CD4-positive, alpha-beta T cell (primary cell): ENCODE results near the gene PLIN3. TPM values are rescaled to one million over a fixed set of nuclear protein-coding genes. Genes with fewer than 3 reads are reported as not detected.
A peak's percentile ranks its signal among the peaks of the same experiment; 100 is the strongest.
"Not testable (repeated sequence)": the region's sequence is repeated elsewhere in the genome, so short reads cannot be mapped to it uniquely, and the experiment has no call there.

Source experiments
- ATAC-seq: fragments of 200-7000 bp; cut with Tn5 transposase; one replicate; pipeline ENCODE4 v1.10.0; 2022; ENCODE audit warnings: mild to moderate bottlenecking; ENCODE audit not compliant: poor library complexity
- CTCF ChIA-PET: fragments of 350-600 bp; sonication (Branson Sonifier 250); formaldehyde crosslinking; loops from one replicate; lab custom pipeline; 2021; ENCODE audit warnings: antibody characterized with exemption, inconsistent platforms; lab: Charles Lee
- POLR2A ChIA-PET: fragments of 350-600 bp; sonication (Branson Sonifier 250); formaldehyde crosslinking; loops from one replicate; lab custom pipeline; 2021; ENCODE audit warnings: antibody characterized with exemption, inconsistent platforms; lab: Charles Lee
- DNase-seq, 14 experiments: peaks; one replicate each; pipeline ENCODE4 v3.0.0-alpha.2; 2013 to 2020; ENCODE audit warnings: mixed read lengths in 2 of 14
- H3K27ac ChIP-seq, 2 donors: one replicate each; pipeline versions ENCODE4 v1.5.1 to v1.7.0; 2013; ENCODE audit warnings: low read length in 2 of 2, low read depth in 1 of 2, mild to moderate bottlenecking in 1 of 2
- H3K27me3 ChIP-seq, 2 experiments: 1 replicate in 1 of 2; 2 replicates in 1 of 2; pipeline versions ENCODE4 v1.6.1 to v1.7.0; 2013; ENCODE audit warnings: low read length in 2 of 2, control low read depth in 1 of 2, mild to moderate bottlenecking in 1 of 2, moderate library complexity in 1 of 2; ENCODE audit not compliant: insufficient read depth in 2 of 2, control insufficient read depth in 1 of 2
- H3K36me3 ChIP-seq: one replicate; pipeline ENCODE4 v1.6.1; 2013; ENCODE audit warnings: low read length, control low read depth; ENCODE audit not compliant: insufficient read depth
- H3K4me1 ChIP-seq: one replicate; pipeline ENCODE4 v1.6.1; 2013; ENCODE audit warnings: low read length, control low read depth; ENCODE audit not compliant: insufficient read depth
- H3K4me3 ChIP-seq: one replicate; pipeline ENCODE4 v1.5.1; 2013; ENCODE audit warnings: mild to moderate bottlenecking, low read length, moderate library complexity
- H3K9me3 ChIP-seq, 2 experiments: 1 replicate in 1 of 2; 2 replicates in 1 of 2; pipeline versions ENCODE4 v1.6.1 to v1.7.0; 2013; ENCODE audit warnings: low read length in 2 of 2, mild to moderate bottlenecking in 2 of 2, control low read depth in 1 of 2, moderate library complexity in 1 of 2; ENCODE audit not compliant: control insufficient read depth in 1 of 2, insufficient read depth in 1 of 2
- H3K27ac Mint-ChIP-seq: one replicate; pipeline ENCODE4 v1.8.0; 2020; ENCODE audit warnings: mixed read lengths
- H3K27me3 Mint-ChIP-seq: one replicate; pipeline ENCODE4 v1.8.0; 2021; ENCODE audit warnings: mixed read lengths
- H3K36me3 Mint-ChIP-seq: one replicate; pipeline ENCODE4 v1.8.0; 2021; ENCODE audit warnings: low read depth, mixed read lengths
- H3K4me1 Mint-ChIP-seq: one replicate; pipeline ENCODE4 v1.8.0; 2021; ENCODE audit warnings: low read depth, mixed read lengths
- H3K4me3 Mint-ChIP-seq: one replicate; pipeline ENCODE4 v1.8.0; 2020; ENCODE audit warnings: mild to moderate bottlenecking, mixed read lengths
- H3K9me3 Mint-ChIP-seq: one replicate; pipeline ENCODE4 v1.8.0; 2020; ENCODE audit warnings: mixed read lengths
- intact Hi-C, 2 experiments: fragments of 100-400 bp; cut with DNase I in 1 of 2; cut with micrococcal nuclease in 1 of 2; formaldehyde crosslinking; loops; one replicate each; pipeline versions ENCODE4 v1.15.1 to v1.9.0; 2023 to 2025; cut with DNase I, micrococcal nuclease
- total RNA-seq, 174 experiments: library from RNA in 2 of 174; stranded (reverse) in 2 of 174; gene quantifications; one replicate each; pipeline ENCODE4 v1.2.3 and lab custom pipeline; 2021 to 2026
- TF ChIP-seq, protein P1 (sequence below): fragments of 200-600 bp; IDR thresholded peaks from one replicate; pipeline ENCODE4 v1.8.0; 2022; ENCODE audit warnings: antibody characterized with exemption, mild to moderate bottlenecking

The PLIN3 gene
- total RNA-seq, 2 experiments from 2014 or later: 18.2 to 19.1 TPM

DNA sequence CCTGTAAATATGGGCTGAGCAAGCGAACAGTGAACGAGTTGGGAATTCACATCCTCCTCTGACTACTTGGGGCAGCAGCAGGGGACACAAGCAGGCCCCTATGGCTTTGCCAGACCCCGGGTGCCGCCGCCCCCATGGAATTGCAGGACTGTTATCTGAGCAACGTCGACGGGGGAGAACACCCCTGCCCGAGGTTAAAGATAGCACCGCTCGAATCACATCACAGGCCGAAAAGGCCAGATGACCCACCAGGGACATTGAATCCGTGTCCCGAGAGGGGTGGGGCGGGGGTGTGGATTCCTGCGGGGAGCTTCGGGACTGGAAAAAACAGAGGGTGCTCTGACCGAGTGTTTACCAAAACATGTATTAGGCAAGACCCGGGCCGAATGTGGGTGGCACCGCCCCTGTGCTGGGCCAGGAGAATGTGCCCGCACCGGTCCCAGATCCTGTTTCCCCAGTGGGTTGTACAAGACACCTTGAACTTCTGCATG lies 66.8 kb downstream of the PLIN3 start:
- Histone ChIP-seq H3K4me3 (no peak overlapping the region), H3K4me1 (peaks cover 10% of the 10 kb centered on the region), H3K9me3 (no peaks in the 10 kb centered on the region), H3K27me3 (no peaks in the 10 kb centered on the region), H3K27ac (no peak overlapping the region), H3K36me3 (peaks cover 20% of the 10 kb centered on the region)
- intact Hi-C loops: loop anchor here in 1 of 2 experiments (10.0 kb wide), 1 partner anchor 226 kb away; no protein-coding TSS in a partner anchor
- TF ChIP-seq, protein P1, sequence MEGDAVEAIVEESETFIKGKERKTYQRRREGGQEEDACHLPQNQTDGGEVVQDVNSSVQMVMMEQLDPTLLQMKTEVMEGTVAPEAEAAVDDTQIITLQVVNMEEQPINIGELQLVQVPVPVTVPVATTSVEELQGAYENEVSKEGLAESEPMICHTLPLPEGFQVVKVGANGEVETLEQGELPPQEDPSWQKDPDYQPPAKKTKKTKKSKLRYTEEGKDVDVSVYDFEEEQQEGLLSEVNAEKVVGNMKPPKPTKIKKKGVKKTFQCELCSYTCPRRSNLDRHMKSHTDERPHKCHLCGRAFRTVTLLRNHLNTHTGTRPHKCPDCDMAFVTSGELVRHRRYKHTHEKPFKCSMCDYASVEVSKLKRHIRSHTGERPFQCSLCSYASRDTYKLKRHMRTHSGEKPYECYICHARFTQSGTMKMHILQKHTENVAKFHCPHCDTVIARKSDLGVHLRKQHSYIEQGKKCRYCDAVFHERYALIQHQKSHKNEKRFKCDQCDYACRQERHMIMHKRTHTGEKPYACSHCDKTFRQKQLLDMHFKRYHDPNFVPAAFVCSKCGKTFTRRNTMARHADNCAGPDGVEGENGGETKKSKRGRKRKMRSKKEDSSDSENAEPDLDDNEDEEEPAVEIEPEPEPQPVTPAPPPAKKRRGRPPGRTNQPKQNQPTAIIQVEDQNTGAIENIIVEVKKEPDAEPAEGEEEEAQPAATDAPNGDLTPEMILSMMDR: no peak
- ChIA-PET CTCF (interaction anchor here (0.7 to 1.3 kb wide), 2 partner anchors 9 kb away, joined by 3 read pairs; partner anchors contain the start of gene FEM1A), POLR2A (interaction anchor here (1.1 to 1.4 kb wide), 2 partner anchors 9 to 10 kb away, joined by 3 to 9 read pairs; no protein-coding TSS in a partner anchor)
- H3K27me3 Mint-ChIP-seq: no peaks in the 10 kb centered on the region
- DNase-seq (no peak), ATAC-seq (no peak)
- no peak overlapping the region for H3K4me3 Mint-ChIP-seq
- no peak overlapping the region for H3K27ac Mint-ChIP-seq
- H3K9me3 Mint-ChIP-seq: no peaks in the 10 kb centered on the region
- peaks cover 18% of the 10 kb centered on the region for H3K36me3 Mint-ChIP-seq
- peaks cover 6% of the 10 kb centered on the region for H3K4me1 Mint-ChIP-seq

DNA sequence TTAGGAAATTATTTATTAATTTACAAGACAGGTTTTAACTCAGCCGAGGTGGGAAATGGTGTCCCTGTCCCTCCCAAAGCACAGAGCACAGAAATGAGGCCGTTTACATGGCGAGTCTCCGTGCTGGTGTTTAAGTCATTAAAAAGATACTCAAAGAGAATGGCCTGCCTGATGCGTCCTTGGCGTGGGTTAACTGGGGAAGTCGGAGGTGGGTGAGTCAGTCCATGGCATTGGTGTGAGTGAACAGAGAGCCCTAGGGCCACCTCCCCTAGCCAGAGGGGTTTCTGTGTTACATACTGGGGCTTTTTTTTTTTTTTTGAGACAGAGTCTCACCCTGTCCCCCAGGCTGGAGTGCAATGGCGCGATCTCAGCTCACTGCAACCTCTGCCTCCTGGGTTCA lies 72.1 kb downstream of the PLIN3 start:
- no peak overlapping the region for H3K27ac ChIP-seq
- no peak overlapping the region for H3K4me3 ChIP-seq
- ATAC-seq: no peak
- CTCF ChIA-PET: interaction anchor here (0.7 kb wide), 1 partner anchor 71 kb away, joined by 3 read pairs; no protein-coding TSS in a partner anchor
- H3K4me1 ChIP-seq: peaks cover 43% of the 10 kb centered on the region
- Mint-ChIP-seq H3K36me3 (peaks cover 43% of the 10 kb centered on the region), H3K27ac (no peak overlapping the region), H3K9me3 (no peaks in the 10 kb centered on the region), H3K27me3 (no peaks in the 10 kb centered on the region), H3K4me3 (peak overlapping the region; percentile 60), H3K4me1 (peaks cover 31% of the 10 kb centered on the region)
- peaks cover 46% of the 10 kb centered on the region for H3K36me3 ChIP-seq
- POLR2A ChIA-PET: no interaction called here
- H3K27me3 ChIP-seq: no peaks in the 10 kb centered on the region
- peaks cover 0 to 4% of the 10 kb centered on the region in 2 experiments for H3K9me3 ChIP-seq
- no peak for DNase-seq
- TF ChIP-seq, protein P1: no peak
- intact Hi-C loops: loop anchor here in 1 of 2 experiments (10.0 kb wide), 3 partner anchors 321 to 889 kb away; partner anchors contain the start of genes CHAF1A, HDGFL2, HSD11B1L and MICOS13

DNA sequence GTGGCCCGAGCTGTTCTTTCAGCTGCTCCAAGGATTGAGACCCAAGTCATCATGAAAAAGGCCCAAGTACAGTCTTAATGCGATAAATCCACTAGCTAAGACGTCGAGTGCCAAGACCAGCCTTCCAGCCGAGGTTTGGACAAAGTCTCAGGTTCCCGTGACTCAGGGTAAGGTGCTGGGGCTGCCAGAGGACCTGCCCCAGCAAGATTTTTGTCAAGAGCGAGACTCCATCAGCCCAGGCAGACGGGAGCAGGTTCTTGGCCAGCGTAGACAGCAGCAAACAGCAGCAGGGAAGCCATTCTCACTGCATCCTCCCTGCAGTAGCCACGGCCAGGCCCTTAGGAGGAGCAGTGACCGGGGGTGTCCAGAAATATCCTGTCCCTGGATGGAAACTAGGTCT lies 72.5 kb downstream of the PLIN3 start:
- Histone ChIP-seq H3K9me3 (peaks cover 0 to 4% of the 10 kb centered on the region in 2 experiments), H3K4me1 (peaks cover 43% of the 10 kb centered on the region), H3K4me3 (no peak overlapping the region), H3K36me3 (peaks cover 46% of the 10 kb centered on the region), H3K27ac (no peak overlapping the region), H3K27me3 (no peaks in the 10 kb centered on the region)
- ATAC-seq: no peak
- TF ChIP-seq, protein P1: no peak
- Mint-ChIP-seq H3K4me1 (peaks cover 31% of the 10 kb centered on the region), H3K4me3 (peak overlapping the region; percentile 60), H3K36me3 (peaks cover 43% of the 10 kb centered on the region), H3K9me3 (no peaks in the 10 kb centered on the region), H3K27me3 (no peaks in the 10 kb centered on the region), H3K27ac (no peak overlapping the region)
- intact Hi-C loops: loop anchor here in 1 of 2 experiments (10.0 kb wide), 3 partner anchors 320 to 890 kb away; partner anchors contain the start of genes CHAF1A, HDGFL2, HSD11B1L and MICOS13
- POLR2A ChIA-PET: no interaction called here
- DNase-seq: no peak
- CTCF ChIA-PET: no interaction called here

DNA sequence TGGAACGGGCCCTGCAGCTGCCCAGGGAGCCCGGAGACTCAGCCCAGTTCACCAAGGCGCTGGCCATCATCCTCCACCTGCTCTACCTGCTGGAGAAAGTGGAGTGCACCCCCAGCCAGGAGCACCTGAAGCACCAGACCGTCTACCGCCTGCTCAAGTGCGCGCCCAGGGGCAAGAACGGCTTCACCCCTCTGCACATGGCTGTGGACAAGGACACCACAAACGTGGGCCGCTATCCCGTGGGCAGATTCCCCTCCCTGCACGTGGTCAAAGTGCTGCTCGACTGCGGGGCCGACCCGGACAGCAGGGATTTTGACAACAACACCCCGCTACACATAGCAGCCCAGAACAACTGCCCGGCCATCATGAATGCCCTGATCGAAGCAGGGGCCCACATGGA lies 74.2 kb downstream of the PLIN3 start:
- H3K9me3 ChIP-seq, H3K27me3 ChIP-seq, ATAC-seq, POLR2A ChIA-PET, H3K4me3 ChIP-seq, H3K9me3 Mint-ChIP-seq, H3K27ac Mint-ChIP-seq, H3K27me3 Mint-ChIP-seq: not testable (repeated sequence)
- intact Hi-C loops: loop anchor here in 1 of 2 experiments (10.0 kb wide), 3 partner anchors 318 to 892 kb away; partner anchors contain the start of genes CHAF1A, HDGFL2, HSD11B1L and MICOS13
- H3K4me1 Mint-ChIP-seq: peaks cover 31% of the 10 kb centered on the region
- Histone ChIP-seq H3K27ac (peak overlapping the region in 1 of 2 donors; percentile 59), H3K36me3 (peaks cover 42% of the 10 kb centered on the region), H3K4me1 (peaks cover 43% of the 10 kb centered on the region)
- peaks cover 39% of the 10 kb centered on the region for H3K36me3 Mint-ChIP-seq
- DNase-seq: peak in 1 of 14 experiments; percentile 34
- CTCF ChIA-PET: interaction anchor here (1.0 kb wide), 1 partner anchor 16 kb away, joined by 3 read pairs; no protein-coding TSS in a partner anchor
- peak overlapping the region; percentile 73 for H3K4me3 Mint-ChIP-seq

DNA sequence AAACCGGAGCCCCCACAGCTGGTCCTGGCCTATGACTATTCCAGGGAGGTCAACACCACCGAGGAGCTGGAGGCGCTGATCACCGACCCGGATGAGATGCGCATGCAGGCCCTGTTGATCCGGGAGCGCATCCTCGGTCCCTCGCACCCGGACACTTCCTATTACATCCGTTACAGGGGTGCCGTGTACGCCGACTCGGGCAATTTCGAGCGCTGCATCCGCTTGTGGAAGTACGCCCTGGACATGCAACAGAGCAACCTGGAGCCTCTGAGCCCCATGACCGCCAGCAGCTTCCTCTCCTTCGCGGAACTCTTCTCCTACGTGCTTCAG lies 74.6 kb downstream of the PLIN3 start:
- H3K27me3 Mint-ChIP-seq, ATAC-seq, H3K9me3 Mint-ChIP-seq, H3K27ac ChIP-seq, POLR2A ChIA-PET, H3K9me3 ChIP-seq, H3K27me3 ChIP-seq: not testable (repeated sequence)
- peak overlapping the region; percentile 62 for H3K27ac Mint-ChIP-seq
- CTCF ChIA-PET: interaction anchor here (1.0 kb wide), 1 partner anchor 17 kb away, joined by 3 read pairs; no protein-coding TSS in a partner anchor
- peaks cover 31% of the 10 kb centered on the region for H3K4me1 Mint-ChIP-seq
- intact Hi-C loops: loop anchor here in 1 of 2 experiments (10.0 kb wide), 3 partner anchors 318 to 892 kb away; partner anchors contain the start of genes CHAF1A, HDGFL2, HSD11B1L and MICOS13
- Histone ChIP-seq H3K4me1 (peaks cover 43% of the 10 kb centered on the region), H3K36me3 (peaks cover 42% of the 10 kb centered on the region), H3K4me3 (peak overlapping the region; percentile 76)
- peak in 1 of 14 experiments; percentile 49 for DNase-seq
- H3K4me3 Mint-ChIP-seq: peak overlapping the region; percentile 73
- H3K36me3 Mint-ChIP-seq: peaks cover 39% of the 10 kb centered on the region
